T-helper 1 cell (primary cell): ENCODE data around the gene POLA2.

Experiments
- DNase-seq, 5 donors: peaks; one replicate each; pipeline ENCODE4 v3.0.0-alpha.2; 2012 to 2020

Gene POLA2

GRCh38 chr11:65288706-65289536 lies 27.2 kb downstream of the POLA2 start:
- DNase-seq = no peak

- DNase-seq = no peak
Measured at GRCh38 chr11:65290448-65291165, 28.8 kb downstream of the POLA2 start.

GRCh38 chr11:65291613-65292012 lies 29.9 kb downstream of the POLA2 start:
- no peak for DNase-seq

- DNase-seq = no peak
Measured at GRCh38 chr11:65292890-65293289, 31.1 kb downstream of the POLA2 start.

GRCh38 chr11:65293909-65294381 lies 32.2 kb downstream of the POLA2 start:
- no peak for DNase-seq

GRCh38 chr11:65295001-65295400 lies 33.2 kb downstream of the POLA2 start:
- DNase-seq = no peak

- DNase-seq = no peak
Measured at GRCh38 chr11:65295571-65296341, 34.0 kb downstream of the POLA2 start.

GRCh38 chr11:65297026-65297672 lies 35.4 kb downstream of the POLA2 start:
- DNase-seq = no peak

- no peak for DNase-seq
Measured at GRCh38 chr11:65298131-65298535, 36.4 kb downstream of the POLA2 start.

- DNase-seq = no peak
Measured at GRCh38 chr11:65298655-65299179, 37.0 kb downstream of the POLA2 start.

- DNase-seq = no peak
Measured at GRCh38 chr11:65300621-65301275, 39.0 kb downstream of the POLA2 start.

- DNase-seq = no peak
Measured at GRCh38 chr11:65301491-65302329, 39.9 kb downstream of the POLA2 start.

- DNase-seq = no peak
Measured at GRCh38 chr11:65303555-65303954, 41.8 kb downstream of the POLA2 start.

- no peak for DNase-seq
Measured at GRCh38 chr11:65304110-65304509, 42.3 kb downstream of the POLA2 start.

GRCh38 chr11:65304613-65305012 lies 42.9 kb downstream of the POLA2 start:
- no peak for DNase-seq

GRCh38 chr11:65305501-65306268 lies 43.9 kb downstream of the POLA2 start:
- DNase-seq = no peak

- no peak for DNase-seq
Measured at GRCh38 chr11:65307298-65308229, 45.8 kb downstream of the POLA2 start.

- DNase-seq = no peak
Measured at GRCh38 chr11:65308281-65308891, 46.6 kb downstream of the POLA2 start.
